Measurements from ENCODE around the gene RO60. TPM values are rescaled to one million over a fixed set of nuclear protein-coding genes. Genes with fewer than 3 reads are reported as not detected.

The RO60 gene
- total RNA-seq, 6 donors from 2014 or later = 49.5 to 131 (median 72.0) TPM

DNA sequence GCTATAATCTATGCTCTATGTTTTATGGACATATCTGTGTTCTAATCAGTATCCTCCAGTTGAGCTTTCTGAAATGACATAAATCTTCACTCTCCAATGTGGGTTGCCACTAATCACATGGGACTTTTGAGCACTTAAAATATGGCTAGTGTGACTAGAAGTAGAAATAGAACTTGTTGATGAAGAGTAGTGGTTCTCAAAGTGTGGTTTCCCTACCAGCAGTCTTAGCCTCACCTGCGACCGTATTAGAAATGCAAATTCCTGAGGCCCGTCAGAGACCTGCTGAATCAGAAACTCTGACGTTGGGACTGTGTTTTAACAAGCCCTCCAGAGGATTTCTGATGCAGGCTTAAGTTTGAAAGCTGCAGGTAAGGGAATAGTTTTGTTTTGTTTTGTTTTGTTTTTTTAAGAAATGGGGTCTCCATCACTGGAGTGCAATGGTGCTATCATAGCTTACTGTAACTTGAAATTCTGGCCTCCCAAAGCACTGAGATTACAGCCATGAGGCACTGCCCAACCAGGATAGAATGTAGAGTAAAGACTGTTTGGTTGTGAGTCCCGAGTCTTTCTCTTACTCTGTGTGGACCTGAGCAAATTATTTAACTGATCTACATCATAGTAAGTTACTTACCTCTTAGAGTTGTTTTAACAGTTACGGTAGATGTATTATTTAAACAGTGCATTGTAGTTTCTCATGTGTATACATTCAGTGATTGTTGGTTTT, 24.1 kb downstream of the RO60 start:
- H3K36me3 ChIP-seq = peaks cover 7 to 69% (median 21%) of the 10 kb centered on the region in 4 donors
- 90 to 95% methylated on average over 6 of the region's 6 CpGs for WGBS, 2 donors
- no peak for DNase-seq
- H3K27me3 ChIP-seq = no peaks in the 10 kb centered on the region
- H3K4me1 ChIP-seq = no peaks in the 10 kb centered on the region
- H3K27ac ChIP-seq = no peak overlapping the region
- TF ChIP-seq POLR2A (IDR thresholded peaks at IDR 0.05) = no peak
- no peak overlapping the region for H3K4me3 ChIP-seq
- H3K9me3 ChIP-seq = no peaks in the 10 kb centered on the region
- no peak for ATAC-seq (ENCODE audit: low FRiP score in 2 of 2)

DNA sequence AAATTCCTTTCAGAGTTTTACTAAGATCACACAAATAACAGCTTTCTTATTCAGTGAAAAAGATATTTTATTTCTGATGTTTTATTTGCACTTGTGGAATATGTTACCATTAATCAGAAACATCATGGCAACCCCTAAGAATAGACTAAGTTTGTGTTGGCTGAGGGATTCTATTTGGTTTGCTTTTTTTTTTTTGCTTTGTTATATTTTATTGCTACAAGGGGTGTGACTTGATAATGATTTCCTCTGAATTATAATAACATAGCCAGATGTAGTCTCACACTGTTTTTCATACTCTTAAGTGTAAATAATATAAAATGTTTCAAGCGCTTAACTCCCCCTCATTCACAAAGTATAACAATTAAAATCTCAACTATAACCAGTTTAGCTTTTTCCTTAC, 25.9 kb downstream of the RO60 start:
- Histone ChIP-seq H3K9me3 (no peaks in the 10 kb centered on the region), H3K27me3 (no peaks in the 10 kb centered on the region), H3K4me3 (no peak overlapping the region), H3K27ac (no peak overlapping the region), H3K4me1 (no peaks in the 10 kb centered on the region), H3K36me3 (peaks cover 7 to 59% (median 16%) of the 10 kb centered on the region in 4 donors)
- TF ChIP-seq, protein P1, sequence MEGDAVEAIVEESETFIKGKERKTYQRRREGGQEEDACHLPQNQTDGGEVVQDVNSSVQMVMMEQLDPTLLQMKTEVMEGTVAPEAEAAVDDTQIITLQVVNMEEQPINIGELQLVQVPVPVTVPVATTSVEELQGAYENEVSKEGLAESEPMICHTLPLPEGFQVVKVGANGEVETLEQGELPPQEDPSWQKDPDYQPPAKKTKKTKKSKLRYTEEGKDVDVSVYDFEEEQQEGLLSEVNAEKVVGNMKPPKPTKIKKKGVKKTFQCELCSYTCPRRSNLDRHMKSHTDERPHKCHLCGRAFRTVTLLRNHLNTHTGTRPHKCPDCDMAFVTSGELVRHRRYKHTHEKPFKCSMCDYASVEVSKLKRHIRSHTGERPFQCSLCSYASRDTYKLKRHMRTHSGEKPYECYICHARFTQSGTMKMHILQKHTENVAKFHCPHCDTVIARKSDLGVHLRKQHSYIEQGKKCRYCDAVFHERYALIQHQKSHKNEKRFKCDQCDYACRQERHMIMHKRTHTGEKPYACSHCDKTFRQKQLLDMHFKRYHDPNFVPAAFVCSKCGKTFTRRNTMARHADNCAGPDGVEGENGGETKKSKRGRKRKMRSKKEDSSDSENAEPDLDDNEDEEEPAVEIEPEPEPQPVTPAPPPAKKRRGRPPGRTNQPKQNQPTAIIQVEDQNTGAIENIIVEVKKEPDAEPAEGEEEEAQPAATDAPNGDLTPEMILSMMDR (IDR thresholded peaks at IDR 0.05) = no peak
- TF ChIP-seq EP300 (IDR thresholded peaks at IDR 0.05) (no peak), POLR2AphosphoS5 (IDR thresholded peaks at IDR 0.05) (no peak), POLR2A (IDR thresholded peaks at IDR 0.05) (no peak)
- DNase-seq = no peak
- no peak for ATAC-seq (ENCODE audit: low FRiP score in 2 of 2)
- WGBS, 2 donors = 77 to 89% methylated on average over 1 of the region's 1 CpG

DNA sequence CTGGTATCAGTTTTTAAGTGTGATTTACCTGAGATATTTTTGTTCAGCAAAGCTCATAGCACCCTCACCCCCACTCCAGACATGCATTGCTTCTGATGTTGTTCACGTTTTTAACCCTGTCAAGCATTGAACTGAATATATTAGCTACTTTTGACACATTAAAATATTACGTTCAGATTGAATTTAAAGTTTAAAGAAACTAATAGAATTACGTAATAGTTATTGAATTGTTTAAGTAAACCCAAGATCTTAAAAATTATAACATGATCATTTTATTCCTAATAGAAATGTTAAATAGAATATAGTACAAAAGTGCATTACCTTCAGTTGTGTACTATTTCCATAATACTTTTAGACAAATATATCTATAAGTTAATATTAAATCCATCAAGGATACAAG, 26.9 kb downstream of the RO60 start:
- WGBS, 2 donors = 86 to 90% methylated on average over 3 of the region's 3 CpGs
- no peak overlapping the region for H3K27ac ChIP-seq
- H3K9me3 ChIP-seq = no peaks in the 10 kb centered on the region
- TF ChIP-seq POLR2AphosphoS5 (IDR thresholded peaks at IDR 0.05) (no peak), EP300 (IDR thresholded peaks at IDR 0.05) (no peak), POLR2A (IDR thresholded peaks at IDR 0.05) (no peak)
- TF ChIP-seq, protein P1 (IDR thresholded peaks at IDR 0.05) = no peak
- peaks cover 7 to 60% (median 16%) of the 10 kb centered on the region in 4 donors for H3K36me3 ChIP-seq
- DNase-seq (no peak), ATAC-seq (ENCODE audit: low FRiP score in 2 of 2) (no peak)
- no peaks in the 10 kb centered on the region for H3K4me1 ChIP-seq
- no peaks in the 10 kb centered on the region for H3K27me3 ChIP-seq
- no peak overlapping the region for H3K4me3 ChIP-seq

DNA sequence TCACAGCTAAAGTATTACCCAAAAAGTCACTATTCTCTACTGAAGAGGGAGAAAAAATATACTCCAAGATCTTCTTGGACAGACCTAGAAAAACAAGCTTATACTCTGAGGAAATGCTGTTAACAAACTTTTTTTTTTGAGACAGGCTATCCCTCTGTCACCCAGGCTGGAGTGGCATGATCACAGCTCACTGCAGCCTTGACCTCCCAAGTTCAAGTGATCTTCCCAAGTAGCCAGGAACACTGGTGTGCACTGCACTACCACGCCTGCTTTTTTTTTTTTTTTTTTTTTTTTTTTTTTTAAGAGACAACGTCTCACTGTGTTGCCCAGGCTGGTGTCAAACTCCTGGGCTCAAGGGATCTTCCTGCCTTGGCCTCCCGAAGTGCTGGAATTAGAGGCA, 28.5 kb downstream of the RO60 start:
- DNase-seq = no peak
- WGBS, 2 donors = 71 to 74% methylated on average over 3 of the region's 3 CpGs
- ATAC-seq (ENCODE audit: low FRiP score in 2 of 2) = no peak

DNA sequence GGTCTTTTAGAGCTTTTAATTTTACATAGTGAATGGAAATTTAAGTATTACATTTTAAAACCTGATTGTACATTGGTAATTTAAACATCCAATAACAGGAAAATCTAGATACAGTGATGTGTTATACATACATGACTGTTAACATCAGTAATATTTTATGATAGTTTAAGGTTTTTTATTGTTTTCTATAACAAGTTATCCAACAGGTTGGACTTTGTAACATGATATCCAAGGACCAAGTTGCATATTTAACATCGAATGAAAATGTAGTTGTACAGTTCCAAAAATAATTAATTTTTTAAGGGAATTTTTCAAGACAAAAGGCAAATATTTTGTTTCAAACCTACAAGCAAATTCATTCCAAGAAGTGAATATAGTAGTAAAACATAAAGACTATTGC, 31.5 kb downstream of the RO60 start:
- no peak for ATAC-seq (ENCODE audit: low FRiP score in 2 of 2)
- H3K36me3 ChIP-seq = peaks cover 0 to 58% (median 10%) of the 10 kb centered on the region in 4 donors

More for the DNA sequence above, 28.5 kb downstream of the RO60 start:
- Histone ChIP-seq H3K4me1 (no peaks in the 10 kb centered on the region), H3K36me3 (peaks cover 5 to 59% (median 13%) of the 10 kb centered on the region in 4 donors), H3K9me3 (no peaks in the 10 kb centered on the region), H3K27ac (no peak overlapping the region), H3K4me3 (no peak overlapping the region), H3K27me3 (no peaks in the 10 kb centered on the region)
- TF ChIP-seq POLR2A (IDR thresholded peaks at IDR 0.05) = no peak
- no peak for TF ChIP-seq EP300 (IDR thresholded peaks at IDR 0.05)
- TF ChIP-seq POLR2AphosphoS5 (IDR thresholded peaks at IDR 0.05) = no peak
- TF ChIP-seq, protein P1 (IDR thresholded peaks at IDR 0.05) = no peak

More for the DNA sequence above, 31.5 kb downstream of the RO60 start:
- WGBS, 2 donors = 76 to 83% methylated on average over 1 of the region's 1 CpG
- no peaks in the 10 kb centered on the region for H3K27me3 ChIP-seq
- no peak overlapping the region for H3K4me3 ChIP-seq
- H3K27ac ChIP-seq = no peak overlapping the region
- TF ChIP-seq, protein P1 (IDR thresholded peaks at IDR 0.05) = no peak
- TF ChIP-seq POLR2A (IDR thresholded peaks at IDR 0.05) (no peak), EP300 (IDR thresholded peaks at IDR 0.05) (no peak), POLR2AphosphoS5 (IDR thresholded peaks at IDR 0.05) (no peak)
- H3K9me3 ChIP-seq = no peaks in the 10 kb centered on the region
- no peak for DNase-seq
- no peaks in the 10 kb centered on the region for H3K4me1 ChIP-seq

All from upper lobe of left lung (tissue), 6 donors.